ENCODE data around the gene FNIP1.
"Not testable (repeated sequence)": the region's sequence is repeated elsewhere in the genome, so short reads cannot be mapped to it uniquely, and the experiment has no call there.

Gene FNIP1

GRCh38 chr5:131749723-131750470, 46.9 kb downstream of the FNIP1 start:
- DNase-seq, result no peak

DNA sequence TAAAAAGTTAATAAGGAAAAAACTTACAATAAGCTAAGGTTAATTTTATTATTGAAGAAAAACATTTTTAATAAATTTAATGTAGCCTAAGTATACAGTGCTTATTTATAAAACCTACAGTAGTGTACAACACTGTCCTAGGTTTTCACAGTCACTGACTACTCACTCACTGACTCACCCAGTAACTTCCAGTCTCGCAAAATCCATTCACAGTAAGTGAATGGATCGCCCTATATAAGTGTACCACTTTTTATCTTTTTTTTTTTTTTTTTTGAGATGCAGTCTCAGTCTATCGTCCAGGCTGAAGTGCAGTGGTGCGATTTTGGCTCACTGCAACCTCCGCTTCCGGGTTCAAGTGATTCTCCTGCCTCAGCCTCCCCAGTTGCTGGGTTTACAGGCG, 47.7 kb downstream of the FNIP1 start:
- no peak for DNase-seq

DNA sequence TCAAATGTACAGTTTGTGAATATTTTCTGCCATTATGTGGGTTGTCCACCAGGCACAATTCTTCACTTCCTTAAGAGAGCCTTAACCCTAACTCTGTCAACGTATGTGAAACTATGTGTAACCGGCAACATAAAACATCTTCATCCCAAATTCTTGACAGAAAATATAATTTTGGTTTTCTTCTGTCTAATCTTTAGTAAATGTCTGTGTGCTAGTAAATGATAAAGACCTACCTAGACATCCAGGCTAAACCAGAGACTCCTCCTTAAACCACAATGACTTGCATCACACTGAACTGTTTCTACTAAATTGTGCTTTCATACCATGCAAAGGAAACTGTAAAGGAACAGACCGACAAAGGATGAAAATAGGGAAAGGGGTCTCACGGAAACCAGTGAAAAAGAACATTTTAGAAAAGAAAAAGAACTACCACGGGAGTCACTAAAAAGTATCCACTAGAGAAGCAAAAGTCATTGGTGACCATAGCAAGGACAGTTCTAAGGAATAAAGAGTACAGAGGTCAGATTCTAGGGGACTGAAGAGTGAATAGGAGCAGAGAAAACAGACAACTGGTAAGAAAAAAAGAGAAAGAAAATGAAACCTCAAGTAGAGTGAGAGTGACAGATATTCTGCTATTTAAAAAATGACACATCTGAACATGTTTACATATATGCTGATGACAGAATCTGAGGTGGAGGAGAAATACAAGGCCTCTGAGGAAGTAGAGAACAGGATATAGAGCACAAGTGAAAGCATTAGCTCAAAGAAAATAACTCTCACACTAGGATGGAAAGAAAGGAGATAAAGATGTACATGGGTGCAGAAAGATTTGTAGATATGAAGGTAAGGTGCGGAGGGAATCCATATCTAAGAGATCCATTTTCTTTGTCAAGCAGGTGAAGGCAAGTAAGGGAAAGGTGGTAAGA, 49.4 kb downstream of the FNIP1 start:
- no peak for DNase-seq

GRCh38 chr5:131746423-131746822, 50.4 kb downstream of the FNIP1 start:
- DNase-seq, result no peak

DNA sequence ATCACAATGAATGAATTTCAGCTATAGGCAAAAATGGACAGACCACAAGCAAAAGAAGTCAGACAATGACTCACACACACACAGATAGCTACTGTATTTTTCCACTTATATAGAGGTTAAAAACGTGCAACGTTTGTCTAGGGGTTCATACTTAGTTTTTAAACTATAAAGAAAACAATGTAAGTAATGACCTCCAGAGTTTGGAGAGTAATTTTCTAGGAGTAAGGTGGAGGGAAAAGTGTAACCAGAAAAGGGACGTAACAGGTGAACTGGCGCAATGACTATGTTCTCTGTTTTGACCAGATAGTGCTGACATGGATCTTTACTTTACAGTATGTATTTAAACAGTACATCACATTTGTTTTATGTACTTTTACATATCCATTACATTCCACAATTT, 51.1 kb downstream of the FNIP1 start:
- no peak for DNase-seq

GRCh38 chr5:131745155-131745554, 51.7 kb downstream of the FNIP1 start:
- DNase-seq, result no peak

DNA sequence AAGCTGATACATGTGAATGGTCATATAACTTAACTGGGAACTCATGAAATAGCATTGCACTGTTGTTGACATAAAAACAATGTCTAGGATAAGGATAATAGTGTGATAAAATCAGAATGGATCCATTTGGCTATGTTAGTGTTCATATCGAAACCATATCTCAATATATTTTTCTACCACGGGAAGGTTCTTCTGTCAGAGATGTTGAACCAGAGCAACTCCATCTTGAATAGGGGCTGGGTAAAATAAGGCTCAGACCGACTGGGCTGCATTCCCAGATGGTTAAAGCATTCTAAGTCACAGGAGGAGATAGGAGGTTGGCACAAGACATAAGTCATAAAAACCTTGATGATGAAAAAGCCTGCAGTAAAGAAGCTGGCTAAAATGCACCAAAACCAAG, 56.3 kb downstream of the FNIP1 start:
- DNase-seq, result no peak

DNA sequence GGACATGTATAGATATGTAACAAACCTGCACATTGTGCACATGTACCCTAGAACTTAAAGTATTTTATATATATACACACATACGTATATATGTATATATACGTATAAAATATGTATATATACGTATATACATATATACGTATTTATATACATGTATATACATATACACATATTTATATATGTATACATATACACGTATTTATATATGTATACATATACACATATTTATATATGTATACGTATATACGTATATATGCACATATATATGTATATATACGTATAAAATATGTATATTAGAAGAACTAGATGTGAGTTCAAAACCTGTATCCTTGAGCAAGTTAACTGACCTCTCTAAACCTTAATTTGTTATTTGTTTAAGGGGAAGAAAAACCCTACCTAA, 61.4 kb downstream of the FNIP1 start:
- no peak for DNase-seq

GRCh38 chr5:131734939-131735338, 61.9 kb downstream of the FNIP1 start:
- not testable (repeated sequence) for DNase-seq

GRCh38 chr5:131729292-131729691, 67.5 kb downstream of the FNIP1 start:
- not testable (repeated sequence) for DNase-seq

DNA sequence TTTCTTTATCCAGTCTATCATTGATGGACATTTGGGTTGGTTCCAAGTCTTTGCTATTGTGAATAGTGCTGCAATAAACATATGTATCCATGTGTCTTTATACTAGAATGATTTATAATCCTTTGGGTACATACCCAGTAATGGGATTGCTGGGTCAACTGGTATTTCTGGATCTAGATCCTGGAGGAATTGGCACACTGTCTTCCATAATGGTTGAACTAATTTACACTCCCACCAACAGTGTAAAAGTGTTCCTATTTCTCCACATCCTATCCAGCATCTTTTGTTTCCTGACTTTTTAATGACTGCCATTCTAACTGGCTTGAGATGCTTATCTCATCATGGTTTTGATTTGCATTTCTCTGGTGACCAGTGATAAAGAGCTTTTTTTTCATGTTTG, 72.7 kb downstream of the FNIP1 start:
- DNase-seq, result not testable (repeated sequence)

GRCh38 chr5:131720714-131721113, 76.1 kb downstream of the FNIP1 start:
- DNase-seq, result no peak

- DNase-seq, result no peak
Measured at GRCh38 chr5:131719564-131719963, 77.3 kb downstream of the FNIP1 start.

GRCh38 chr5:131718487-131719014, 78.3 kb downstream of the FNIP1 start:
- no peak for DNase-seq

DNA sequence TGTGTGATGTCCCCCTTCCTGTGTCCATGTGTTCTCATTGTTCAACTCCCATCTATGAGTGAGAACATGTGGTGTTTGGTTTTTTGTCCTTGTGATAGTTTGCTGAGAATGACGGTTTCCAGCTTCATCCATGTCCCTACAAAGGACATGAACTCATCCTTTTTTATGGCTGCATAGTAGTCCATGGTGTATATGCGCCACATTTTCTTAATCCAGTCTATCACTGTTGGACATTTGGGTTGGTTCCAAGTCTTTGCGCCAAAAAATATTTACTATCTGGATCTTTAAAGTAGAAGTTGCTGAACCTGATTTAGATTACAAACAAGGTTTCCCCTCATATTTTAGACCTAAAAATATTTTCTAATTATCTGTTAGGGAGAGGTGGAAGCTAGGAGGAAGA, 79.7 kb downstream of the FNIP1 start:
- not testable (repeated sequence) for DNase-seq

DNA sequence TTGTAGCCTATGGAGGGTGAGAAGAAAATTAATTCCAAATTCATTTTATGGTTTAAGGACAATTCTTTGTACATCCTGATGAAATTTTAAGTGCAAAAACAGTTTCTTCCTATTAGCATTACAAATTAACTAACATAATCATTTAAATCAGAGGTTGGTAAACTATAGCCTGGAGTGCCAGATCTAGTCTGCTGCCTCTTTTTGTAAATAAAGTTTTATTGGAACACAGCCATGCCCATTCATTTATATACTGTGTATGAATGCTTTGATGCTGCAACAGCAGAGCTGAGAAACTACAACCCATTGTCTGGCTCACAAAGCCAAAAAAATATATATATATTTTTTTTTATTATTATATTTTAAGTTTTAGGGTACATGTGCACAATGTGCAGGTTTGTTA, 80.2 kb downstream of the FNIP1 start:
- DNase-seq, result no peak

- no peak for DNase-seq
Measured at GRCh38 chr5:131710391-131710790, 86.4 kb downstream of the FNIP1 start.

DNA sequence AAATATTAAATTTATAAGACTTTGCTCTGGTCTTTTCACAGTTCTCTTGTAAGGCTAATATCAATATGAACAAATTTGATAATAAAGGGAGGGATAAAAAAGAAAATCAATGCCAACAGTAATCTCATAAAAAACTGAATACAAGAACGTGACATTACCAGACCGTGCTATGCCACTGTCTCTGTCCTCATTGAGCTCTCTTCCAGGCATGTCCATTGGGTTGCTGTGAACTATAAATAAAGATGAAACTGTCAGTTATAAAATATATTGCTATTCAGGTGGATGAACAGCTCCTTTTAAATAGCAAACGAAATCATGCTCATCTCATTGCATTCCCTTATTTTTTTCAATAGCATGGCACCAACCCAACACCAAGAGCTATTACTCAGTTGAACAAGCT, 87.8 kb downstream of the FNIP1 start:
- no peak for DNase-seq

DNA sequence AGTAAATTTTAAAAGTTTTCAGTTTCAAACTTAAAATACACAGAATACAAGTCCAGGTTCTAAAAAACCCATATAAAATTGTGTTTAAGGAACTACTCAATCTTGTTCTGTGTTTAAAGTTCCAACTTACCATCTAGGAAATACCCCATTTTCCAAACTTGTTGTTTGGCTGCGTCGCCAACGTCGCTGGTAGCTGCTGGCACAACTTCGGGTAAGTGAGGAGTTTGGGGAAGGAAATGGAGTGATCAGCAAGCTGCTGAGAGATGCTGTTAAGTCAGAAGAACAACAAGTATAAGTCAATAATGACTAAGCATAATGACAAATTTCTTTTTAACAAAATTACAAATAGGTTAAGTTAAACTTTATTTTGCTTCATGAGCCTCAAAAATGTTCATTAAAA, 90.5 kb downstream of the FNIP1 start:
- no peak for DNase-seq

DNA sequence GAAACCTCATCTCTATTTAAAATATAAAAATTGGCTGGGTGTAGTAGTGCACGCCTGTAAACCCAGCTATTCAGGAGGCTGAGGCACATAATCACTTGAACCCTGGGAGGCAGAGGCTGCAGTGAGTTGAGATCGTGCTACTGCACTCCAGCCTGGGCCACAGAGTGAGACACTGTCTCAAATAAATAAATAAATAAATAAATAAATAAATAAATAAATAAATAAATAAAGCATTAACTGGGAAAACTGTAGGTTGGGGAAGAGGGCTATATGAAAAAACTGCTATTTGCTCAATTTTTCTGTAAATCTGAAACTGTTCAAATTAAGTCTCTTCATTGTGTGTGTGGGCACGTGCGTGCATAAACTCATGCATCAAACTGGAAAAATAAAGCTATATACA, 101.9 kb downstream of the FNIP1 start:
- DNase-seq, result no peak

- DNase-seq, result no peak
Measured at GRCh38 chr5:131693894-131694293, 102.9 kb downstream of the FNIP1 start.

DNA sequence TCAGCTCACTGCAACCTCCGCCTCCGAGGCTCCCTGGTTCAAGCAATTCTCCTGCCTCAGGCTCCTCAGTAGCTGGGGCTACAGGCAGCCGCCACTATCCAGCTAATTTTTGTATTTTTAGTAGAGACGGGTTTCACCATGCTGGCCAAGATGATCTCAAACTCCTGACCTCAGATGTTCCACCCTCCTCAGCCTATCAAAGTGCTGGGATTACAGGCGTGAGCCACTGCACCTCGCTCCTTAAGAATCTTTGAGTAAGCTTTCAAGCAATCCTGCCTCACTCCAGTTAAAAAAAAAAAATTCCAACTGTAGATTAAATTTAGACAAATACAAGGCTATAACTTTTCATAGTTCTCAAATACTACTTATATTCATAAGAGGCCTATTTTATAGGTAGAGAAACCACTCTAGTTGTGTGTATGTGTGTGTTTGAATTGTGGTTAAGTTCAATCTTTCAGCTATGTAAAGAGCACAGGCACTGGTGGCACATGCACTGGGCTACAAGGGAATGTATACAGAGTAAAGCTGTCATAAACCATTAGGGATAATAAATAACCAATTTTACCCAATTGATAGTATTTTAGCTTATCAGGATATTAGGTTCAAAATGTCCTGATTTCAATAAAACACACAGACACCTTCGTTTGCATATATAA, 111.2 kb downstream of the FNIP1 start:
- no peak for DNase-seq

- DNase-seq, result no peak
Measured at GRCh38 chr5:131684595-131684994, 112.2 kb downstream of the FNIP1 start.
